ENCODE results near the gene PRICKLE4.

- TF ChIP-seq CTCF (IDR thresholded peaks at IDR 0.05) (no peak), POLR2A (IDR thresholded peaks at IDR 0.05; ENCODE audit: low read depth) (no peak)
Observed at GRCh38 chr6:41763470-41763869, 17.1 kb upstream of the PRICKLE4 start.
